Mucosa of stomach (tissue), 1 donor: ENCODE measurements around the gene ANK3.

Experiments used
- H3K27me3 ChIP-seq: one replicate; pipeline ENCODE4 v1.7.0; 2013; ENCODE audit warnings: mild to moderate bottlenecking, low read length; ENCODE audit not compliant: control insufficient read depth, insufficient read depth
- H3K36me3 ChIP-seq: one replicate; pipeline ENCODE4 v1.7.0; 2013; ENCODE audit warnings: low read length; ENCODE audit not compliant: control insufficient read depth, insufficient read depth
- H3K4me1 ChIP-seq: one replicate; pipeline ENCODE4 v1.7.0; 2013; ENCODE audit warnings: mild to moderate bottlenecking, low read length; ENCODE audit not compliant: control insufficient read depth, insufficient read depth
- H3K4me3 ChIP-seq: one replicate; pipeline ENCODE4 v1.7.0; 2013; ENCODE audit warnings: low read length
- H3K9ac ChIP-seq: one replicate; pipeline ENCODE4 v1.7.0; 2013; ENCODE audit warnings: mild to moderate bottlenecking, low read length, moderate library complexity
- H3K9me3 ChIP-seq: one replicate; pipeline ENCODE4 v1.7.0; 2013; ENCODE audit warnings: mild to moderate bottlenecking, low read length, moderate library complexity; ENCODE audit not compliant: control insufficient read depth
- donor health status: Pancreatic carcinoma.

The ANK3 gene

GRCh38 chr10:60124536-60124935 is 265.1 kb downstream of the ANK3 start:
- Histone ChIP-seq H3K4me1 (peaks cover 16% of the 10 kb centered on the region), H3K9ac (no peak overlapping the region), H3K27me3 (no peaks in the 10 kb centered on the region), H3K4me3 (no peak overlapping the region), H3K9me3 (no peaks in the 10 kb centered on the region), H3K36me3 (no peaks in the 10 kb centered on the region)

GRCh38 chr10:60123668-60124067 is 266.0 kb downstream of the ANK3 start:
- Histone ChIP-seq H3K4me1 (peaks cover 16% of the 10 kb centered on the region), H3K9ac (no peak overlapping the region), H3K9me3 (no peaks in the 10 kb centered on the region), H3K4me3 (no peak overlapping the region), H3K27me3 (no peaks in the 10 kb centered on the region), H3K36me3 (no peaks in the 10 kb centered on the region)

- no peaks in the 10 kb centered on the region for H3K36me3 ChIP-seq
- no peak overlapping the region for H3K9ac ChIP-seq
- H3K4me1 ChIP-seq, result peaks cover 16% of the 10 kb centered on the region
- no peaks in the 10 kb centered on the region for H3K9me3 ChIP-seq
- H3K4me3 ChIP-seq, result no peak overlapping the region
- no peaks in the 10 kb centered on the region for H3K27me3 ChIP-seq
Observed at GRCh38 chr10:60123172-60123571, 266.5 kb downstream of the ANK3 start.

- Histone ChIP-seq H3K9me3 (no peaks in the 10 kb centered on the region), H3K27me3 (no peaks in the 10 kb centered on the region), H3K4me3 (no peak overlapping the region), H3K4me1 (peaks cover 16% of the 10 kb centered on the region), H3K36me3 (no peaks in the 10 kb centered on the region), H3K9ac (no peak overlapping the region)
Observed at GRCh38 chr10:60122190-60122589, 267.5 kb downstream of the ANK3 start.

DNA sequence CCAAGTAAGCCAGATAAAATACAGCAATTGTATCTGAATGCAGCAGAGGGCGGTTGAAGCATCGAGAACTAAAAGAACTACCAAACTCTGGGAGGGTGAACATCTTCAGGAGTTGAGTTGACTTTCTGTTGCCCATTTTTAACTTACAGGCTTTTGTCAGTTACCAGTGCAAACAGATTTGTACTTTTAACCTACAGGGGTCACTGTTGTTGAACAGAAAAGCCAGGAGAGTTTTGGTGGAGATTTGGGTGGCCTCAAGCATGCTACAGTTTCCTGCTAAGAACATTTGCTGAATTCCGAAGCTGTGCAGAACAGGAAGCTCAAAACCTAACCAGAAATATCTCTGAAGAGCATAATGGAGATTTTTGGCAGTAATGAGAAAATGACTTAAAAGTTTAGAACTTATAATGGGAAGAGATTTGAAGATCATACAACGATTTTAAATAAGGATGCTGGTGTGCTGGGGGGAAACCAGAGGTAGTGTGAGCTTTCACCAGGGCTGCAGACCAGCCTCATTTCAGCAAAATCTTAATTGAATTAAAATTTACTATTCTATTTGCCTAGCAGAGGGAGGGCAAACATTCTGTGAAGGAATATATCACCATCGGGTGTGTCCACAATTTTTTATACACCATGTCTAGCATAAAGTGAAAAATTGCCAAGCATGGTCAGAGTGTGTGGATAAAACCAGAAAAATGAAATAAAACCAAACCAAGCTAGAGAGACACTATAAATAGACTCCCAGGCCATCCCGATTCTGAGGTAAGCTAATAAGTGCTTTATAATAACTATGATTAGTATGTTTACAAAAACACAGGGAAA is 274.7 kb downstream of the ANK3 start:
- Histone ChIP-seq H3K4me3 (no peak overlapping the region), H3K9me3 (no peaks in the 10 kb centered on the region), H3K4me1 (peaks cover 8% of the 10 kb centered on the region), H3K9ac (no peak overlapping the region), H3K27me3 (no peaks in the 10 kb centered on the region), H3K36me3 (no peaks in the 10 kb centered on the region)

DNA sequence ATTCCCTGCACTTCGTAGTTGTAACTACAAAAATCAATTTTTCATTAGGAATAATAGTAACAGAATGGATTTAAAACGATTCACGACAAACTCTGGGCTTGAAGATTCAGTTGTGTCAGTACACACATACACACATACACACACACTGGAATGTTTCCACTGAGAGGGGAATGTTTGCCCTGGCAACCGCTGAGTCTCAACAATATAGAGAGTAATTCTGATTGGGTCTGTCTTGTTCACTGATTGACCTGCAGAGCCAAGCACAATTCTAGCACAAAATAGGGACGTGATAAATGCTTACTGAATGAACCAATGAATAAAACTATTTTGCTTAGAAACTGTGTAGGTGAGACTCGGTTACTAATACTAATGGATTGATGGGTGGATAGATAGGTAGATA is 278.9 kb downstream of the ANK3 start:
- H3K4me1 ChIP-seq, result peaks cover 8% of the 10 kb centered on the region

DNA sequence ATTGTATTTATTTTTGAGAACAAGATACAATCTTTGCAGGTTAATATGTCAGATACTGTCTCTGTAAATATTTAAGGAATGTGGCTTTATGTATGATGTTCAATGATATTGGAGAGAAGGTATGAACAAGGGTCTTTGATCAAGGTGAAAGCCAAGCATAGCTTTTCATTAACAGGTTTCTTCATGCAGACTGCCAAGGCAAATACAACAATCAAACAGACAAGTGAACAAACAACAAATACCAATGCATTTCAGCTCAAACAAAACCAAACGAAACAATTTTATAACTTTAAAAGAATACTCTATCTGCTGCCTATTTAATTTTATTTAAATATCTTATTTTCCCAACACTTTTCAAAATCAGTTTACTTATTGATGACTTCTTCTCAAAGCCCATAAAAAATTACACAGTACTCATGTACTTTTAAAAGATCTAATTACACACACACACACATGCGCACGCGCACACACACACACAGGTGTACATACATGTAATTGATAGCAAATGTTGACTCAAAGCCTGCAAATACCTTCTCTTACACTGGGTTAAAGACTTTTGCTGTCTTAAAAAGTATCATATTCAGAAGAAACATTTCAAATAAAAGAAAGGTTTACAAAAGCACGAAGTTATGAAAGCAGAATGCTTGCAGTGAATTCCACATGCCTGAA is 282.2 kb downstream of the ANK3 start:
- Histone ChIP-seq H3K4me1 (no peaks in the 10 kb centered on the region), H3K9ac (no peak overlapping the region), H3K36me3 (no peaks in the 10 kb centered on the region), H3K4me3 (no peak overlapping the region), H3K9me3 (no peaks in the 10 kb centered on the region), H3K27me3 (no peaks in the 10 kb centered on the region)

More for the DNA sequence above, 278.9 kb downstream of the ANK3 start:
- Histone ChIP-seq H3K36me3 (no peaks in the 10 kb centered on the region), H3K9me3 (no peaks in the 10 kb centered on the region), H3K27me3 (no peaks in the 10 kb centered on the region), H3K9ac (no peak overlapping the region), H3K4me3 (no peak overlapping the region)

DNA sequence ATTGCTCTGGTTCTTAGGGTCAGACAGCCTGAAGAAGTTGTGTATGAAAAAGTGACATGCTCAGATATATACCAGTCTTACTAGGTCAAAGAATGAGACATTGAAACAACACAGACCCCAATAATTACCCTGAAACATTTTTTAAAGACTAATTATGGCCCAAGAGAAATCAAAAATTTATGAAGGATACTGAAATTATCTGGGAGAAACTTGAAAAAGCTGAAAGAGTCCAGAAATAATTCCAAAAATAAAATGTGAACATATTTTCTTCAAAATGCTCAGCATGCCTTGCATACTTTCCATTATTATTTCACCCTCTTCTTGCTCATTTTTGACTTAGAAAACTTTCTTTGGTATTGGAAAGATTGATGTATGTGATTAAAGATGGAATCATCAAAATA is 284.4 kb downstream of the ANK3 start:
- H3K4me3 ChIP-seq, result no peak overlapping the region
- no peak overlapping the region for H3K9ac ChIP-seq
- H3K27me3 ChIP-seq, result no peaks in the 10 kb centered on the region
- H3K36me3 ChIP-seq, result no peaks in the 10 kb centered on the region
- no peaks in the 10 kb centered on the region for H3K9me3 ChIP-seq
- no peaks in the 10 kb centered on the region for H3K4me1 ChIP-seq

- Histone ChIP-seq H3K4me1 (peaks cover 10% of the 10 kb centered on the region), H3K4me3 (no peak overlapping the region), H3K9ac (no peak overlapping the region), H3K27me3 (no peaks in the 10 kb centered on the region), H3K36me3 (no peaks in the 10 kb centered on the region), H3K9me3 (no peaks in the 10 kb centered on the region)
Observed at GRCh38 chr10:60101821-60102220, 287.9 kb downstream of the ANK3 start.

- Histone ChIP-seq H3K9me3 (no peaks in the 10 kb centered on the region), H3K9ac (no peak overlapping the region), H3K27me3 (no peaks in the 10 kb centered on the region), H3K36me3 (no peaks in the 10 kb centered on the region), H3K4me3 (no peak overlapping the region), H3K4me1 (peaks cover 10% of the 10 kb centered on the region)
Observed at GRCh38 chr10:60099998-60100747, 289.5 kb downstream of the ANK3 start.

DNA sequence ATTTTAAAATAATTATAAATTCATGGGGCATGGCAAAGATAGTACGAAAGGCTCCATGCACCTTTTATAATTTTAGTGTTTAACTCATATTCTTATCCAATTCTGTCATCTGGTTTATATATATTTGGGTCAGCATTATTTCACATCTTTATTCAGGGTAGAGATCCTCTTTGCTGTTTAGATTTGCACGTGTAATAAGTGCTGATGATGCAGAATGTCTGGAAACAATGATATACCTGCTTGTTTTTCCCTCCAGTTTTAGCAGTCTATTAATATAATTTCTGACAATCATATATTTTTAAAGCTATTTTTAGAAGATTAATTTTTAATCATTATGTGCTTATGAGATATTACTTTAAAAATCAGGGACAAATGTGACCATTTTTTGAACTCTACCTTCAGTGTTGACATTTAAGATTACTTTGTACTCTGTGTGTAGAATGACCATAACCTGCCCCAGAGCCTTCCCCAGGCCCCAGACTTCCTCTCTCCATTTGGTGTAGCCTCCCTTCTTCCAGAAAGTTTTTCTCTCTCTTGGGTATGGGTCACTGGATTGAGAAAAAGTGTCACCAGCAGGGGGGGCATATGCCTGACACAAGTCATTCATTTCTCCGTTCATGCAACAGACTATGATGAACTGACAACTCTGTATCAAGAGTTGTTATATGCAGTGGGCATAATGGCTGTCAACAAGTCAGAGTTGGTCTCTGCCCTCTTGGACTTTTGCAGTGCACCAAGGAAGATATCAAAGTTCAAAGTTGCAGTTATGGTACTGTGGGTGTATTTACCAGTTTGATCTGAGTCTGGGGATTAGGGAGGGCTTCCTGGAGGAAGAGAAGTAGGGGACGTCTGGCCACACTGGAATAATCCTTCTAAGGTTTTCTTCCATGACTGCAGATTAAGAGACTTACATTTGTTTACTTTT is 290.7 kb downstream of the ANK3 start:
- Histone ChIP-seq H3K4me1 (peaks cover 10% of the 10 kb centered on the region), H3K27me3 (no peaks in the 10 kb centered on the region), H3K9ac (no peak overlapping the region), H3K9me3 (no peaks in the 10 kb centered on the region), H3K4me3 (peak overlapping the region; percentile 12), H3K36me3 (no peaks in the 10 kb centered on the region)
